T-helper 17 cell (primary cell): Measurements from ENCODE around the gene TPRG1. TPM values are rescaled to one million over a fixed set of nuclear protein-coding genes. Genes with fewer than 3 reads are reported as not detected.

Source experiments
- ATAC-seq: fragments of 150-1000 bp; cut with Tn5 transposase; 2 replicates; pipeline ENCODE4 v1.10.0; 2021; ENCODE audit warnings: mild to moderate bottlenecking, moderate library complexity
- DNase-seq, 3 donors: peaks; one replicate each; pipeline versions ENCODE4 v3.0.0 to v3.0.0-alpha.2; 2020 to 2021
- H3K9me3 ChIP-seq: one replicate; pipeline ENCODE4 v1.7.0; 2013; ENCODE audit warnings: low read length, mild to moderate bottlenecking; ENCODE audit not compliant: control insufficient read depth, poor library complexity, severe bottlenecking
- H3K27ac Mint-ChIP-seq: one replicate; pipeline ENCODE4 v1.8.0; 2022; ENCODE audit warnings: mild to moderate bottlenecking, moderate library complexity, mixed read lengths
- H3K27me3 Mint-ChIP-seq: one replicate; pipeline ENCODE4 v1.8.0; 2022; ENCODE audit warnings: mixed read lengths
- H3K36me3 Mint-ChIP-seq: one replicate; pipeline ENCODE4 v1.8.0; 2022; ENCODE audit warnings: low read depth, mixed read lengths
- H3K4me1 Mint-ChIP-seq: one replicate; pipeline ENCODE4 v1.8.0; 2022; ENCODE audit warnings: mild to moderate bottlenecking, mixed read lengths
- H3K4me3 Mint-ChIP-seq: one replicate; pipeline ENCODE4 v1.8.0; 2022; ENCODE audit warnings: mild to moderate bottlenecking, moderate library complexity, mixed read lengths
- total RNA-seq, 4 donors: library from RNA in 2 of 4; stranded (reverse) in 2 of 4; gene quantifications; one replicate each; pipeline ENCODE4 v1.2.3 and lab custom pipeline; 2022 to 2026

The TPRG1 gene
- 1 to 10 TPM; 1.6 to 3.1 TPM for total RNA-seq
- 6.6 to 25.4 reads per million in 2 donors for total RNA-seq (lab: John Stamatoyannopoulos, UW)

GRCh38 chr3:189171707-189172106, at the start of gene TPRG1:
TSS of gene TPRG1 (plus strand) at chr3:189171971. CDS start at chr3:189207385, 35,414 bp downstream.
- Mint-ChIP-seq H3K27ac (no peak within 1 kb of the TSS), H3K4me1 (peaks cover 9% of the 10 kb centered on the region), H3K27me3 (peaks cover 12% of the 10 kb centered on the region), H3K4me3 (no peak within 1 kb of the TSS), H3K36me3 (peaks cover 5% of the 10 kb centered on the region)
- DNase-seq, result no peak
- no peak for ATAC-seq
- H3K9me3 ChIP-seq, result no peaks in the 10 kb centered on the region

DNA sequence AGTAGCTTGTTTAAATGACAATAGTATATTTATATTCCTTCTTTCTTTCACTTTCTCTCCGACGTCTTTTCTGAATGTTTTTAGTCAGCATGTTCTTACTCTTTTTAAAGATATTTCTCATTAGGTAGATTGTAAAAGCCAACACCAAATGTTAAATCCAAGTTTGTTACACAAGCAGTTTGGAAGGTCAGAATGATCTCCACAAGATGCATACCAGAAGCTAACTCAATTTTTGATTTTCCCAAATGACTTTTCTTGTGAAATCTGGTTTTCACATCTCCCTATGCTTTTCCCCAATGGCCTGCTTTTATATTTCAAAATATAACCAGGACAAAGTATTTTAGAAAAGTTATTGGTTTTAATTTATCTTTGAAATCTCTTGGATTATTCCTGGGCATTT, 49.7 kb upstream of the TPRG1 start:
- Mint-ChIP-seq H3K36me3 (peaks cover 2% of the 10 kb centered on the region), H3K4me1 (peaks cover 7% of the 10 kb centered on the region), H3K4me3 (no peak overlapping the region), H3K27me3 (no peaks in the 10 kb centered on the region), H3K27ac (no peak overlapping the region)
- ATAC-seq (no peak), DNase-seq (no peak)
- H3K9me3 ChIP-seq, result no peaks in the 10 kb centered on the region

DNA sequence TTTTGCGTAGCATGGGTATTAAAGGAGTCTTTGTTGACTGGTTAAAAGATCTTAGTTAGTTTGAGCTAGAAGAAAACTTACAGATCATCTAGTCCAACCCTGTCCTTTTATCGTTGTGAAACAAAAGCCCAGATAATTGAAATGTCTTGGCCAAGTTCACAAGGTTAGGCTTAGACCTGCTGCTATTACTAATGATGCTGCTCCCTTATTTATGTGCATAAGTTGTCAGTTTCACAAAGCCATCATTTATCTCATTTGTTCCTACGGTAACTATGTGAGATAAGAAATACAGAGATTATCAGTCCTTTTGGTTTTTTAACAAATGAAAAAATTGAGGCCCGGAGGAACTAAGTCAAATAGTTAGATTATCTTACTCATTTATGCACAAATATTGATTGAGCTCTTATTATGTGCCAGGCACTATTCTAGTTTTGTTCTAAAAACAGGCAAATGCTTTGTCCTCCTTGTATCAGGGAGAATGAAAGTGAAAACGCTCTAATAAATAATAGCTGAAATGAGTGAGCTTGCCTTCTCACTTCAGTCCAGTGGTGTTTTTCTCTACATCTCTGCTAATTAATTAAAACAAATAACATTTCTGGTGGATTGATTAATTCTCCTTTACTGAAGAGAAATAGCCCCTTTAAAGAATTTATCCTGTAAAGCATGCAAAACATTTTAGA, 49.1 kb upstream of the TPRG1 start:
- no peak for ATAC-seq
- H3K27ac Mint-ChIP-seq, result no peak overlapping the region
- H3K9me3 ChIP-seq, result no peaks in the 10 kb centered on the region
- H3K27me3 Mint-ChIP-seq, result no peaks in the 10 kb centered on the region
- no peak overlapping the region for H3K4me3 Mint-ChIP-seq
- peaks cover 2% of the 10 kb centered on the region for H3K36me3 Mint-ChIP-seq
- no peak for DNase-seq
- H3K4me1 Mint-ChIP-seq, result peaks cover 7% of the 10 kb centered on the region

DNA sequence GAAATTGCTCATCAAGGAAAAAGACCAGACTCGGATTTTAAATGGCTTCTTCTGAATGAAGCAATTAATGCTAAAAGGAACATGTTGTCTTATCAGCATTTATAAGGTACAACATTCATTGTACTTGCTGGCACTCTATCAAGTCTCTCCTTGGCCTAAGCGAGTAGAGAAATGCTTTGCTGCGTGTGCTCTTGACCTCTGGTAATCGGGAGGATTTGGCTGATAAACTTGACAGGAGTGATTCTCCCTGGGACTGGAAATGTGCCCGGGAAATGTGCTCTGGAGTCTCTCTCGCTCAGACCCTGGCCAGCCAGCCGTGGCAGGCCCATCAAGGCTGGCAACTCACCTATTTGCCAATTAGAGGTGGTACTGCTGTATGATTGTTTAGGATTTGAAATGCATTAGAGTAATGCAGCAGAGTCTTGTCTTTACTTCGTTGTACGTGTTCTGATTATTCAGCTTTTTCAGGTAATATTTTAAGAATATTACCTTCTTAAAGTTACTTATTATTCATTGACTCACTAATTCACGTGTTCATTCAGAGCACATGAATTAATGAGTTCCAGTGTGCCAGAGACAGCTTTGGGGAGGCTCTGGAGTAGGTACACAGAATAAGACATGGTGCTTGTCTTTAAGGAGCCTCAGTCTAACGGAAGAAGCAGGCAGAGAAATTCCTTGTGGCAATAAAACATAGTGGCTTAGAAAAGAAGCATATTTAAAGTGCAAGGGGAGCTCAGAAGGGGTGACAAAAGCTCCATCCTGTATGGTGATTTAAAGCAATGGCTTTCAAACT, 48.0 kb upstream of the TPRG1 start:
- Mint-ChIP-seq H3K36me3 (no peaks in the 10 kb centered on the region), H3K27ac (peak overlapping the region; percentile 61), H3K27me3 (no peaks in the 10 kb centered on the region), H3K4me1 (peaks cover 7% of the 10 kb centered on the region), H3K4me3 (no peak overlapping the region)
- ATAC-seq (no peak), DNase-seq (no peak)
- no peaks in the 10 kb centered on the region for H3K9me3 ChIP-seq

DNA sequence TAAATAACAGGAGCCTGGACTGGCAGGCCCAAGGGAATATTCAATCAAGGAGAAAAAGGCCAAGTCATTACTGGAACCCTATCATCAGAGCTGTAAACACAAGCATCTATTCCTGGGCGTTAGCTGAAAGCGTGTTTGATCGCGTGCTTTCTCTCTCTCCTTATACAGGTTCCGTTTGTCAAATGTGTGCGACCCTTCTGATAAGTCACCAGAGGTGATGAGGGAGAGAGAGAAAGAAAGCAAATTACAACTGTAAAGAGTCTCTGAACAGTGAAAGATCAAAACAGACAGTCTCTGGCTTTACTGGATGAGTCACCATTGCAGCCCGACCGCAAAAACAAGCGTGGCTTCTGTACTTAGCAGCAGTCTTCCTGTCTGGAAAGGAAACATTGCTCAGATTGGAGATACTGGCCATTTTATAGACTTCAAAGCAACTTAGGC, 39.5 kb upstream of the TPRG1 start:
- Mint-ChIP-seq H3K27me3 (no peaks in the 10 kb centered on the region), H3K36me3 (no peaks in the 10 kb centered on the region), H3K4me1 (peaks cover 16% of the 10 kb centered on the region), H3K27ac (peak overlapping the region; percentile 96), H3K4me3 (peak overlapping the region; percentile 84)
- peaks cover 10% of the 10 kb centered on the region for H3K9me3 ChIP-seq
- DNase-seq, result peak; percentile 24 to 66 (median 43)
- ATAC-seq, result peak; percentile 98

- Mint-ChIP-seq H3K36me3 (peaks cover under 1% of the 10 kb centered on the region), H3K27ac (peak overlapping the region; percentile 96), H3K4me3 (no peak overlapping the region), H3K27me3 (no peaks in the 10 kb centered on the region), H3K4me1 (peaks cover 16% of the 10 kb centered on the region)
- peaks cover 10% of the 10 kb centered on the region for H3K9me3 ChIP-seq
- no peak for ATAC-seq
- DNase-seq, result no peak
These were observed 38.9 kb upstream of the TPRG1 start for GRCh38 chr3:189132839-189133238.

DNA sequence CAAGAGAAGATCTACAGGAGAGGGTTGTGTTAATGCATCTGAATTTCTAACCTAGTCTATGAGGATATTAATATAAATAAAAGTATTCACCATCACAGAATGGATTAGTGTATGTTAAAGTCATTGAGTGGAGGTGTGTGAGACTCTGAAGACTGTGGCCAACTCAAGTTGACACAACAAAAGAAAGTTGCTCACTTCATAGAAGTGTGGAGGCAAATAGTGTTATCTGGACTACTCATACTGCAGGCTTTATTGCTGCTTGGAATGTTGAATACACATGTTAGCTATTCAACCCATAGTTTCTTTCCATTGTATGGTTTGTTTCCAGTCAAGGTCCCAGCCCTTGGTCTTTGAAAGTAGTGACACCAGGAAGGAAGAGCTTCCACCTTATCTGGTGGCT, 38.0 kb upstream of the TPRG1 start:
- Mint-ChIP-seq H3K4me3 (no peak overlapping the region), H3K4me1 (peaks cover 16% of the 10 kb centered on the region), H3K36me3 (peaks cover 3% of the 10 kb centered on the region), H3K27me3 (no peaks in the 10 kb centered on the region), H3K27ac (peak overlapping the region; percentile 96)
- ATAC-seq (no peak), DNase-seq (no peak)
- H3K9me3 ChIP-seq, result peaks cover 10% of the 10 kb centered on the region

GRCh38 chr3:189137416-189137815, 34.4 kb upstream of the TPRG1 start:
- Mint-ChIP-seq H3K4me1 (peaks cover 8% of the 10 kb centered on the region), H3K27me3 (peaks cover 19% of the 10 kb centered on the region), H3K27ac (no peak overlapping the region), H3K4me3 (no peak overlapping the region), H3K36me3 (peaks cover 3% of the 10 kb centered on the region)
- H3K9me3 ChIP-seq, result peaks cover 10% of the 10 kb centered on the region
- ATAC-seq (no peak), DNase-seq (no peak)

DNA sequence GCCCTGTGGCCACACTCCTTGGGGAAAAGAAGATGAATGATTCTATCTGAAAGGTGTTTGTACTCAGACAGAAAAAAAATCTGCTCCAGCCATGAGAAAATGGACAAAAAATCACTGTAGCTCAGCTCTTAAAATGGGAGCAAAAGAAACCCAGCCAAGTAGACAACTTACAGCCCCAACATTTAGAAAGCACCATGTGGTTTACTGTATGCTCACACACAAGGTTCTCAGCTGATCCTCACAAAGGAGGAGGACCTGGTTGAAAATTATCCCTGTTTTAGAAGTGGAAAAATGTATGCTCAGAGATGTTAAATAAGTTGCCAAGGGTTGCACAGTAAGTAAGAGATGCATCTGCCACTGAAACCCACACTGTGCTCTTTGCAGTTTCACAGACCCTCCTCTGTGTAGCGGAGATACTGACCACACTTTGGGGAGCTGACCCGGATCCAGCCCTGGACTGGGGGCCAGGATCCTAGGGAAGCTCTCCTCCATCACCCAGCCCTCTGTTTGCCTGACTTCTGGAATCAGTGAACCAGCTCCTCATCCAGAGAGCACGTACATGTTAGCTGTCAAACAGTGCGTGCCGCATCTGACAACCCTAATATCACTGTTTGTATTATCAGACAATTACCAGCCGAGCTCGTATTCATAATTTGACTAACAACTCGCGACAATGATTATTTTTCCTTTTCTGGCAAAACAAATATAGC, 32.7 kb upstream of the TPRG1 start:
- no peak for ATAC-seq
- Mint-ChIP-seq H3K36me3 (peaks cover 5% of the 10 kb centered on the region), H3K27me3 (peaks cover 19% of the 10 kb centered on the region), H3K4me1 (peaks cover 6% of the 10 kb centered on the region), H3K4me3 (no peak overlapping the region), H3K27ac (no peak overlapping the region)
- no peaks in the 10 kb centered on the region for H3K9me3 ChIP-seq
- no peak for DNase-seq

GRCh38 chr3:189139611-189139940, 32.2 kb upstream of the TPRG1 start:
- Mint-ChIP-seq H3K36me3 (peaks cover 6% of the 10 kb centered on the region), H3K4me3 (no peak overlapping the region), H3K27ac (no peak overlapping the region), H3K27me3 (peaks cover 19% of the 10 kb centered on the region), H3K4me1 (peaks cover 11% of the 10 kb centered on the region)
- DNase-seq, result no peak
- ATAC-seq, result no peak
- no peaks in the 10 kb centered on the region for H3K9me3 ChIP-seq

GRCh38 chr3:189142527-189142926, 29.2 kb upstream of the TPRG1 start:
- Mint-ChIP-seq H3K36me3 (peaks cover 6% of the 10 kb centered on the region), H3K27ac (no peak overlapping the region), H3K4me3 (no peak overlapping the region), H3K27me3 (peaks cover 19% of the 10 kb centered on the region), H3K4me1 (peaks cover 15% of the 10 kb centered on the region)
- no peak for ATAC-seq
- no peak for DNase-seq
- H3K9me3 ChIP-seq, result no peaks in the 10 kb centered on the region

GRCh38 chr3:189143321-189143720, 28.4 kb upstream of the TPRG1 start:
- Mint-ChIP-seq H3K27ac (no peak overlapping the region), H3K4me1 (peaks cover 15% of the 10 kb centered on the region), H3K4me3 (no peak overlapping the region), H3K36me3 (peaks cover 3% of the 10 kb centered on the region), H3K27me3 (peaks cover 19% of the 10 kb centered on the region)
- ATAC-seq (no peak), DNase-seq (no peak)
- no peaks in the 10 kb centered on the region for H3K9me3 ChIP-seq

DNA sequence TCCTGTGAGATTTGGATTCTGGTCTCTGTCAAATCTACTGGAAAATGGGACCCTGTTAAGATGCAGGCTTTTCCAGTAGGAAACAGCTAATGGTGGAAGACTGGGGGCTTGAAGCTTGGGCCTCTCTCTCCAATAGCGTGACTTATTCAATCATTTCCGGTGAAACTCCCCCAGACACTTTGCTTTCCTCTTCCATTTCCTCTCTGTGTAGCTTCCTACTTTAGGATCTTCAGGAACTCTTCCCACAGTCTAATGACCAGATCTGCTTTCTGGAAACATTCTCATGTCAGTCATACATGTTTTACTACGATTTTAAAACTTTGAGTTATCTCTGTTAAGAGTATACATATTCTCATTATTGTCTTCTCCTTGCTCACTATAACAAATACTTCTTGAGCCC, 28.0 kb upstream of the TPRG1 start:
- Mint-ChIP-seq H3K27ac (peak overlapping the region; percentile 62), H3K4me1 (peaks cover 15% of the 10 kb centered on the region), H3K27me3 (peaks cover 19% of the 10 kb centered on the region), H3K4me3 (no peak overlapping the region), H3K36me3 (peaks cover 3% of the 10 kb centered on the region)
- no peaks in the 10 kb centered on the region for H3K9me3 ChIP-seq
- ATAC-seq, result no peak
- no peak for DNase-seq
